SJCRH30 (cell line): ENCODE data around the gene IMPDH1. TPM values are rescaled to one million over a fixed set of nuclear protein-coding genes. Genes with fewer than 3 reads are reported as not detected.

Experiments
- DNase-seq, 2 experiments: peaks; one replicate each; pipeline ENCODE4 v3.0.0-alpha.2; 2015 to 2020
- H3K27ac ChIP-seq: fragments of 250-450 bp; sonication (Bioruptor Pico); 2 replicates; pipeline ENCODE4 v1.5.1; 2020; ENCODE audit warnings: mild to moderate bottlenecking, moderate library complexity
- H3K27me3 ChIP-seq: fragments of 250-450 bp; sonication (Bioruptor Pico); 2 replicates; pipeline ENCODE4 v1.5.1; 2020; ENCODE audit warnings: mild to moderate bottlenecking, moderate library complexity
- H3K36me3 ChIP-seq: fragments of 250-450 bp; sonication (Bioruptor Pico); 2 replicates; pipeline ENCODE4 v1.5.1; 2020; ENCODE audit warnings: mild to moderate bottlenecking, moderate library complexity
- H3K4me1 ChIP-seq: fragments of 250-450 bp; sonication (Bioruptor Pico); 2 replicates; pipeline ENCODE4 v1.5.1; 2020; ENCODE audit warnings: mild to moderate bottlenecking, moderate library complexity
- H3K4me3 ChIP-seq: fragments of 250-450 bp; sonication (Bioruptor Pico); 2 replicates; pipeline ENCODE4 v1.5.1; 2020; ENCODE audit warnings: mild to moderate bottlenecking, moderate library complexity
- H3K9me3 ChIP-seq: fragments of 250-450 bp; sonication (Bioruptor Pico); replicated peaks from 2 replicates; pipeline ENCODE4 v1.5.1; 2020; ENCODE audit warnings: mild to moderate bottlenecking, moderate library complexity
- total RNA-seq: library from RNA; depleted of rRNA; stranded (reverse); fragments of >200 nt; shearing (Covaris generic); gene quantifications from 2 replicates; pipeline ENCODE4 v1.2.3, GENCODE V29; 2014

Gene IMPDH1
- total RNA-seq, 1 experiment from 2014 or later, result 43.2 TPM

DNA sequence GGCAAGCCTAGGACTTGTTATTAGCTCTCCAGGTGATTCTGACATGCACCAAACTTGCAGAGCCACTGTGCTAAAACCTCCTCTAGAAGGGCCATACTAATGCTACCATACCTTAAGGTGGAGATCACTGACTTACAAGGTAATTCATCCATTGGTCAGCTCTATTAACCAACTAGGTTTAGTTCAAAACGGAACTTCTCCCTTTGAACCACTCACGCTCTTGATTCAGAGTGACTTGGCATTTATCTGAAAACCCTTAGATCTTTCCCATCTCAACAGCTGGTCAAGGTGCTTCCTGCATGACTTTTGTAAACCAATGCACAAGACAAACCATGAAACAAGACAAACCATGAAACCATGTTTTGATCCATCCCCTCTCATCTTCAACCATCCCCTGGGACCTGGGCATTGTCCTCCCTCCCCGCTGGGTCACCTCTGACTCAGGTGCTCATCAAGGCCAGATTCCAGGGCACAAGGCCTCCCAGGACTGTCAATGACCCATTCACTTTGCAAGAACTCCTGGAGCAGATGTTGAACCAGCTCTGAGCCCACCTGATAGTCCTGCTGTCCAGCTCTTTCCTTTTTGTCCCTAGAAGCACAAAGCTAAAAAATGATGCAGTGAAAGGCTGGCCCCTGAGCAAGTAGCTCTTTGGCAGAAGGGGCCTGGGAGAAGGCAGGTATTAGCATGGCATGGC is 18.8 kb downstream of the IMPDH1 start:
- Histone ChIP-seq H3K4me3 (no peak overlapping the region), H3K36me3 (0 out of 2 replicates have a peak, but pooled peaks cover 5% of the 10 kb centered on the region)

DNA sequence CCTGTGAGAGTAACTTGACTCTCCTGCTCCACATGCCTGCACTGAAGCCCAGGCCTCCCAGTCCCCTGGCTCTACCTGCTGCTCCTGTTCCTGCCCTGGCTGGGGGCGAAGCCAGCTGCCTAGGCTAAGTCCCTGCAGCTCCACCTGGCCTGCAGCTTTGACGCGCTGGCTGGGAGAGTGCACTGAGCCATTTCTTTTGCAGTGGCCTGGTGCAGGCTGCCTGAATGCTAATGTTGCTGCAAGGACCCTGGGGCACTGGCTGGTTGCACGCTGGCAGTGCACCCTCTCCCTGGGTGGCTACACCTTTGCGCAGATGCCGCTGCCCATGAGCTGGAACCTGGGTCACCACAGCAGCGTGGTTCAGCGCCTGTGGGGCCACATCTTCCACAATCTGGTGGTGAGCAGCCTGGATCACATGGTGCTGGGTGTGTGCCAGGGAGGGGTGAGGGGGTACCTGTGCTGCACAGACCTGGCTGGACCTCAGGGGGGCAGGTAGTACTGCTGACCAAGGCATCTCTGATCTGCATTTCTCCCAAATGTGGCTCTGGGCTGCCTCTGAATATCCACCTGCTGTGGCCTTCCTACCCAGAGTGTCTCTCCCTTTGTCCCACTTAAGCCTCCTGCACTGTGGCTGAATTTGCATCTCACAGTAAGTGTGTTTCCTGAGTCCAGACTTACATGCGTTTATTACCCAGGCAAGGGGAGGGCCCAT is 20.0 kb downstream of the IMPDH1 start:
- H3K27ac ChIP-seq, result no peak overlapping the region
- DNase-seq, result no peak
- H3K36me3 ChIP-seq, result 0 out of 2 replicates have a peak, but pooled peaks cover 5% of the 10 kb centered on the region
- H3K4me1 ChIP-seq, result no peaks in the 10 kb centered on the region
- no peaks in the 10 kb centered on the region for H3K27me3 ChIP-seq
- H3K9me3 ChIP-seq, result no peaks in the 10 kb centered on the region
- no peak overlapping the region for H3K4me3 ChIP-seq

More for the DNA sequence above, 18.8 kb downstream of the IMPDH1 start:
- Histone ChIP-seq H3K27ac (no peak overlapping the region), H3K9me3 (no peaks in the 10 kb centered on the region), H3K4me1 (no peaks in the 10 kb centered on the region), H3K27me3 (no peaks in the 10 kb centered on the region)
- no peak for DNase-seq

DNA sequence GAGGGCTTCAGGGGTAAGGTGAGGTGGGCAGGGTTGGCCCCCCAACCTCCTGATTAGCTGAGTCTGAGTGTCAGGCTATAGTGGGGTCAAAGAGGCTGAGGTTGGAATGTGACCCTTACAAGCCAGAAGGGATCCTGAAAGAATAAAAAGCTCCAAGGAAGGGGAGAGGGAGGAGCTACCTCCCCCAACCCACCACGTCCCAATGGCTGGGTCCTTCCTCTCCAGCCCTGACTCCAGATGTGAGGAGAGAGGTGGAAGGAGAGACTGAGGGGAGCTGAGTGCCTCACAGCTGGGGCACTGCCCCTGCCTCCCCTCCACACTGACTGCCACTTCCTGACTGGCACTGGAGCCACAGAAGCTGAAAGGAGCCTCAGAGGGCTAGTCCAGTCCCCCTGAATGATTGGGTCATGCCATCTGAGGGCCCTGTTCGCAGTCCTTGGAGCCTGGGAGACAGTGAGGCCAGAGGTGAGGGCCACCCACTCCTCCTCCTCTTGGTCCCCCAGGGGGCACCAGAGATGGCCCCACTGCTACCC is 20.6 kb downstream of the IMPDH1 start:
- H3K27me3 ChIP-seq, result no peaks in the 10 kb centered on the region
- no peak for DNase-seq
- no peak overlapping the region for H3K4me3 ChIP-seq
- 0 out of 2 replicates have a peak, but pooled peaks cover 5% of the 10 kb centered on the region for H3K36me3 ChIP-seq
- H3K9me3 ChIP-seq, result no peaks in the 10 kb centered on the region
- no peaks in the 10 kb centered on the region; the same call in 1 of the 2 replicates for H3K4me1 ChIP-seq
- no peak overlapping the region for H3K27ac ChIP-seq

DNA sequence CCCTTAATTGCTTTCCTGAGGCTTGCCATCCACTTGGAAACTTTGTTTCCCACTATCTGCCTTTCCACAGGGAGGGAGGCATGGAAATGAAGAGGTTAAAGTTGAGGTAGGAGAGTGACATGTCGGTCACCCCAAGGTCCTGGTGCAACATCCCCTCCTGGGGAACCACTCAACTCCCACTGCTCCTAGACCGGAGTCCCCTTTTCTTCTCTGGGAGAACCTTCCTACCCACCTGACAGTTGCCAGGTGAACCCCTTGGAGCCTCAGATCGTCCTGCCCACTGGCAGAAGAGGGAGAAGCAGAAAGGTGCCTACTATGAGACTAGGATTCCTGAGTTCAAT is 21.7 kb downstream of the IMPDH1 start:
- H3K36me3 ChIP-seq, result 0 out of 2 replicates have a peak, but pooled peaks cover 4% of the 10 kb centered on the region
- no peak for DNase-seq
- no peak overlapping the region for H3K4me3 ChIP-seq
- no peaks in the 10 kb centered on the region for H3K27me3 ChIP-seq
- H3K4me1 ChIP-seq, result peaks cover 6% of the 10 kb centered on the region
- H3K27ac ChIP-seq, result no peak overlapping the region
- H3K9me3 ChIP-seq, result no peaks in the 10 kb centered on the region

DNA sequence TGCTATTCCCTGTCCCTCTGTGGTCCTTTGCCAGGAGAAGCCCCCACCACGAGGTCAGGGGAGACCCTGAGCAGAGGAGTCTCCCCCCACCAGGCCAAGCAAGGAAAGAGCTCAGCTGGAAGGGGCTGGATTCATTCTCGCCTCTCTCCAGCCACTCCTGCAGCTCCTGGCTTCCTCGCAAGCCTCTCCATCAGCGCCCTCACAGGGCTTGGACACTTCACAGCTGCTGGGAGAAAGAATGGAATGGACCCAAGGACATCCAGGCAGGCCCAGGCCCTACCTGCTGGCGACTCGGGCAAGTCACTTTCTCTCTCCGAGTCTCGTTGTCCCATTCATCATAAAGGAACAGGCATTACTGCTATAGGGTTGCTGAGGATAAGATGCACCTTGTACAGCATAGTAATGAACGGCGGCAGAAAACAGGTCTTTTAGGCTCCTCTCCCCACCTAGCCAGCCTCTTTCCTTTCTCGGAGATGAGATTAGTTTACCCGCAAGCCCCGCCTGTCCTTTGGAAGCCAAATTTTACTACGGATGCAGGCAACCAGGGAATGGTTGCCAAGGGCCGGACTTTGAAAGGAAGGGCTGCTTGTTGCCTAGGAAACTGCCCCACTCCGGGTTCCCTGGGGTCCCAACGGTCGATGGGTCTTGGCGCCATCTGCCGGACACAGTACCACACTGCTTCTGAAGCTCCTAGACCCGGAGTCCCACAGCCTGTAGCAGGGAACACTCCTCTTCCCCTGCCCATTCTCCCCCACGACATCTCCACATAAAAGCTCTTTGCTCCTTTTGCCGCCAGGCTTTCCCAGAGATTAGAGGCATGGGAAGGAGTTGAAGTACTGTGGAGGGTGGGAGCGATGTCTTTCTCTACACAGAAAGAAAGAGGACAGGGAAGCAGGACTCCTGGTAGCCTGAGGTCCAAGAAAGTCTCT is 22.3 kb downstream of the IMPDH1 start:
- H3K4me1 ChIP-seq, result peaks cover 12% of the 10 kb centered on the region
- no peak overlapping the region for H3K27ac ChIP-seq
- no peak overlapping the region for H3K4me3 ChIP-seq
- H3K9me3 ChIP-seq, result no peaks in the 10 kb centered on the region
- DNase-seq, result peak; percentile 88 to 95
- no peaks in the 10 kb centered on the region for H3K27me3 ChIP-seq
- no peaks in the 10 kb centered on the region for H3K36me3 ChIP-seq

DNA sequence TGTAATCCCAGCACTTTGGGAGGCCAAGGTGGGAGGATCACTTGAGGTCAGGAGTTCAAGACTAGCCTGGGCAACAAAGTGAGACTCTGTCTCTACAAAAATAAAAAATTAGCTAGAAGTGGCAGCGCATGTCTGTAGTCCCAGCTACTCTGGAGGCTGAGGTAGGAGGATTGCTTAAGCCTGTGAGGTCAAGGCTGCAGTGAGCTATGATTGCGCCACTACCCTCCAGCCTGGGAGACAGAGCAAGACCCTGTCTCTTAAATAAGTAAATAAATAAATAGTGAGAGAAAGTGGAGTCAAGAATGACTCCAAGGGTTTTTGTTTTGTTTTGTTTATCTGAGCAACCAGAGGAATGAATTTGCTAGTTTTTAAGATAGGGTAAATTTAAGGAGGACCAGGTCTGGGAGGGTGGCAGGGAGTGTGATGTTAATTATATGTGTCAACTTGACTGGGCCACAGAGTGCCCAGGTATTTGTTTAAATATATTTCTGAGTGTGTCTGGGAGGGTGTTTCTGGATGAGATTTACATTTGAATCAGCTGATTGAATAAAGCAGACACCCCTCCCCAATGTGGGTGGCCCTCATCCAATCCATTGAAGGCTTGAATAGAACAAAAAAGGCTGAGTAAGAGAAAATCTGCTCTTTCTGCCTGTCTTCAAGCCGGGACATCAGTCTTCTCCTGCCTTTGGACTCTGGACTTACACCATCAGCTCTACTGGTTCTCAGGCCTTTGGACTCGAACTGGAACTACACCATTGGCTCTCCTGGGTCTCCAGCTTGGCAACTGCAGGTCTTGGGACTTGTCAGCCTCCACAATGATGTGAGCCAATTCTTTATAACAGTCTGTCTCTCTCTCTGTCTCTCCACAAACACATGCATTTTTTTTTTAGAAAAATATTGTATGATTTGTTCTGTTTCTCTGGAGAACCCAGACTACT is 23.5 kb downstream of the IMPDH1 start:
- no peak for DNase-seq
- Histone ChIP-seq H3K36me3 (no peaks in the 10 kb centered on the region), H3K27ac (no peak overlapping the region), H3K4me1 (peaks cover 24% of the 10 kb centered on the region), H3K9me3 (no peaks in the 10 kb centered on the region), H3K27me3 (no peaks in the 10 kb centered on the region), H3K4me3 (no peak overlapping the region)

DNA sequence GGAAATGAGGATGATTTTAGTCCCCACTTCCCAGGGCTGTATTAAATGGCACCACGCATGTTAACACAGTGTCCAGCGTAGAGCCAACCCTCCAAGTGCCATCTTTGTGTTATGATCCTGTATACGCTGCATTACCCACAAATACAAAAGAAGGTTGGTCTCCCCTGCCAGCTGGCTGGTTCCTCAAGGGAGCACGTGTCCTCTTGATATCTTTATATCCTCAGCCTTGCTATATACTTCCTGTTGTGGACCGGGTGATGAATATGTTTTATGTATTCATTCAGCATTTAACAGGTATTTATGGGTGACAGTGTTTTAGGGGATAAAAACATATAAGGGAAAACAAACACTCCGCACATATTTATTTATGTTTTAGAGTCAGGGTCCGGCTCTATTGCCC is 25.1 kb downstream of the IMPDH1 start:
- H3K36me3 ChIP-seq, result no peaks in the 10 kb centered on the region
- H3K27me3 ChIP-seq, result no peaks in the 10 kb centered on the region
- H3K27ac ChIP-seq, result no peak overlapping the region
- no peaks in the 10 kb centered on the region for H3K9me3 ChIP-seq
- no peak overlapping the region for H3K4me3 ChIP-seq
- peaks cover 38% of the 10 kb centered on the region for H3K4me1 ChIP-seq
- no peak for DNase-seq

DNA sequence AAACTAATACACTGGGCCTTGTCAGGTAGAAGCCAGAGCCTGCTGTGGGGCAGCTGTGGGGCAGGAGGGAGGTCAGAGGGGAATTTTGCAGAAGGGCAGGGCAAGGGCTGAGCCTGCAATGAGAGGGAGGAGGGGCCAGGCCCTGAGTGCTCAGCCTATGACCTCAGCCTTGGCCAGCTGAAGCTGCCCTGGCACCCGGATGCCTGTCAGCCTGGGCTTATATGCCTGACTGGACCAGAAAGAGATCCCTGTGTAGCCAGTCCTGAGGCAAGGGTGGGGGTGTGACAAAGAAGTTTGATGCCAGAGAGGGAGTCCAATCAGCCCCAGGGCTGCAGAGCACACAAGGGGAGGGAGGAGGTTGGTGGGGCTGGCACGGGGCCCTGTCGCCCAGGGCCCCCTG is 26.0 kb downstream of the IMPDH1 start:
- H3K4me1 ChIP-seq, result peaks cover 41% of the 10 kb centered on the region
- no peak overlapping the region for H3K4me3 ChIP-seq
- DNase-seq, result peak; percentile 43 to 58
- no peaks in the 10 kb centered on the region for H3K36me3 ChIP-seq
- H3K27ac ChIP-seq, result no peak overlapping the region; the same call in 1 of the 2 replicates
- no peaks in the 10 kb centered on the region for H3K27me3 ChIP-seq
- no peaks in the 10 kb centered on the region for H3K9me3 ChIP-seq

DNA sequence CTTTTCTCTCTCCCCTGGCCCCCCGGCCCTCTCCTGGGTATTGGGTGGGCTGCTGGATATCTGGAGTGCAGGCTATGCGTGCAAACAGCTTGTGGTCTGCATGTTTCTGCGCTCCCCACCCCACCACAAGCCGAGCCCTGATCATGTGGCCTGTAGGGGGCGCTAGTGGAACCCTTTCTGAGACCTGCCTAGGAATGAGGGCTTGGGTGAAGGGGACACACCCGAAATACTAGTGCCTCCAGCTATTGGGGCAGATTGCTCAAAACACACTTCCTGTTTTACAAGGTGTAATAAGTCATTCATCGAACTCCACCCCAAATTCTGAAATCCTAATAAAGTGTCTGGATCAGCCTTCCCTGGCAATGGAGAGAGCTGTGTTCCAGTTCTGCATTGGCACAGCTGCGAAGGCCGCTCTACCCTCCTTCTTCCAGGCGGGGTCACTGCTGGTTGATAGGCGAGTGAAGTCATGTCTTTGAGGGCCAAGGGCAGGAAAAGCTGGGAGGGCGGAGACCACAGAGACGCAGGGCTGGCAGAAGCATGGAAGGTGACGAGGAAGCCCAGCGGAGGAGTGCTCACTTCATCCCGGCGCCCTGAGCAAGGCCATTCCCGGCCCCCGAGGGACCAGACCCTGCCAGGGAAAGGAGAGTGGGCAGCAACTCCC is 28.5 kb downstream of the IMPDH1 start:
- H3K27ac ChIP-seq, result peak overlapping the region; percentile 25
- peak; percentile 53 to 68 for DNase-seq
- H3K9me3 ChIP-seq, result no peaks in the 10 kb centered on the region
- peaks cover 41% of the 10 kb centered on the region for H3K4me1 ChIP-seq
- no peak overlapping the region for H3K4me3 ChIP-seq
- H3K27me3 ChIP-seq, result no peaks in the 10 kb centered on the region
- no peaks in the 10 kb centered on the region for H3K36me3 ChIP-seq

DNA sequence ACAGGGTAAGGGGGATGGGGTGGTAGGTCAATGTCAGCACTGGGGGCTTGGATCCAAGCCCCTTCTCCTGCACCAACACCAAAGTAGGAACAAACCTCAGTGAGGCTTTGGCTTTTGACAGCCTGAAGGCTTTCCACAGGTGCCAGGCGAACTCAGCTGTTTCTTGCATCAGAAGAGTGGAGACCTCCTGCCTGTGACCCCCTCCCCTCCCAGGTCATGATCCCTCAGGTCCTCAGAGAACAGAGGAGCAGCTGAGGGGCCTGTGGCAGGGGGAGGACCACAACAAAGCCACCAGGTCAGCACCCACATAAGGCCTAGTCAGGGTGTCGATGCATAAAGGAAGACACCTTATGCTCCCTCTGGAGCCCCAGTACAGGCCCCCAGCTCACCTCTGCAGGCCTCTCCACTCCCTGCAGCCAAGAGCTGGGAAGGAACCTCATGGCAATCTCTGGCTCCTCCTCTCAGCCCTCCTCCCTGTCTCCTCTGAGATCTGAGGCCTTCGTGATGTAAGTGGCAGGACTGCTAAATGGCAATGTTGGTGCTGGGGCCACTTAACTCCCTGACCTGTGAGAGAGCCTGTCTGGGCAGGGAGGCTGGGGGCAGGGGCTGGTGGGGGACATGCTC is 29.2 kb downstream of the IMPDH1 start:
- peak overlapping the region; percentile 52 for H3K27ac ChIP-seq
- H3K4me3 ChIP-seq, result no peak overlapping the region
- H3K27me3 ChIP-seq, result no peaks in the 10 kb centered on the region
- H3K9me3 ChIP-seq, result no peaks in the 10 kb centered on the region
- H3K4me1 ChIP-seq, result peaks cover 41% of the 10 kb centered on the region
- no peaks in the 10 kb centered on the region for H3K36me3 ChIP-seq
- DNase-seq, result peak; percentile 80 to 87

DNA sequence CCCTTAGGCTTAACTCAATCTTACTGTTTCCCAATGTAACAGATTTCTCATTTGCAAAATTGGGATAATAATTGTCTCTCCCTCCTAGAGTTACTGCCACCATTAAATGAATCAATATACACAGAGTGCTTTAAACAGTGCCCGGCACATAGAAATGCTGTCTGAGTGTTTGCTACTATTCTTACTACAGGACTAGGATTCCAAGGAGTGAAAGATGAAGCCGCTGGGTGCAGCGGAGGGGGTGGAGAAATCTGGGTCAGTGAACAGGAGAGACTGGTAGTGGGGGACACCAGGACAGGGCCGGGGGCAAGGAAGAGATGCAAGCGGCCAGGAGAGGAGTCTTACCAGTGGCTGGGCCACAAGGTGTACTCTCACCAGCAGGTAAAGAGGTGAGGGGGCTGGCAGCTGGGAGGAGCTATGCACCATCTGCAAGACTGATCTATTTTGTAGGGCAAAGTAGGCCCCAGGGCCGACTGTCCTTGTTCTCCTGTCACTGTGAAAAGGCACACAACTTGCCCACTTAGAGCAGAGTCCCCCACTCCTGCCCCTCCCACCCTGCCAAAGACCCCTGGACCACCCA is 29.8 kb downstream of the IMPDH1 start:
- Histone ChIP-seq H3K36me3 (no peaks in the 10 kb centered on the region), H3K27me3 (no peaks in the 10 kb centered on the region), H3K9me3 (no peaks in the 10 kb centered on the region), H3K4me3 (no peak overlapping the region), H3K4me1 (peaks cover 41% of the 10 kb centered on the region), H3K27ac (peak overlapping the region; percentile 52)
- DNase-seq, result peak in 1 of 2 experiments; percentile 38

DNA sequence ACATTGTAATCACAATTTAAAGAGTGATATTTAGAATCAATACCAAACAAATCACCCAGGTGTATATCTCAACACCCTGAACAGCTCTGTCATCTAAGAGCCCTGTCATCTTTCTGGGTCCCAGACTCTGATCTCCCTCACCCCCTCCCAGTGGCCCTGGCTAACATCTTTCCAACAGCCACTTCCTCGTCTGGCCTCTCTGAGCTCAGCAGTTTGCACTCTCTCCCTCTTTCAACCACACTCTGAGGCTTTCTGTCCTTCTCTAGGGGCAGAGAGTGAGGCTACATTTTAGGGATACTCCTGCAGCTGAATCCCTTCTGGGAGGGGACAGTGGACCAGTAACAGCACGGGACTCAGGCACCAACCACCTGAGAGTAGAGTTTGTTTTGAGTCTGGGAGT is 31.1 kb downstream of the IMPDH1 start:
- Histone ChIP-seq H3K9me3 (no peaks in the 10 kb centered on the region; the same call in 1 of the 2 replicates), H3K4me1 (peaks cover 41% of the 10 kb centered on the region), H3K36me3 (no peaks in the 10 kb centered on the region), H3K4me3 (no peak overlapping the region), H3K27ac (no peak overlapping the region), H3K27me3 (no peaks in the 10 kb centered on the region)
- DNase-seq, result no peak

DNA sequence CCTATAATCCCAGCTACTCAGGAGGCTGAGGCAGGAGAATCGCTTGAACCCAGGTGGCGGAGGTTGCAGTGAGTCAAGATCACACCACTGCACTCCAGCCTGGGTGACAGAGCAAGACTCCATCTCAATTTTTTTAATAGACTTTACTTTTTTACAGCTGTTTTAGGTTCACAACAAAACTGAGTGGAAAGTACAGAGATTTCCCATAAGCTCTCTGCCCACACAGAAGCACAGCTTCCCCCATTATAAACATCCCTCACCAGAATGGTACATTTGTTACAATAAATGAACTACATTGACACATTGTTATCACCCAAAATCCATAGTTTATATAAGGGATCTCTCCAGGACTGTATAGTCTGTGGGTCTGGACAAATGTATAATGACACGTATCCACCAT is 33.7 kb downstream of the IMPDH1 start:
- Histone ChIP-seq H3K36me3 (no peaks in the 10 kb centered on the region), H3K27ac (no peak overlapping the region), H3K4me1 (peaks cover 15% of the 10 kb centered on the region), H3K4me3 (no peak overlapping the region), H3K27me3 (no peaks in the 10 kb centered on the region), H3K9me3 (no peaks in the 10 kb centered on the region; the same call in 1 of the 2 replicates)
- DNase-seq, result no peak
